Activated CD8-positive, alpha-beta T cell treated with anti-CD3 and anti-CD28 coated beads, Interleukin-2, amount 10 ng/mL, durations not matched to agents 7 days and 5 days (primary cell): ENCODE data around the gene SARDH. TPM values are rescaled to one million over a fixed set of nuclear protein-coding genes. Genes with fewer than 3 reads are reported as not detected.
"Not testable (repeated sequence)": the region's sequence is repeated elsewhere in the genome, so short reads cannot be mapped to it uniquely, and the experiment has no call there.

Experiments used
- ATAC-seq: fragments of 150-1000 bp; cut with Tn5 transposase; one replicate; pipeline ENCODE4 v1.10.0; 2021; ENCODE audit warnings: moderate library complexity
- CTCF ChIA-PET: fragments of 350-600 bp; sonication (Branson Sonifier 250); formaldehyde crosslinking; loops from one replicate; lab custom pipeline; 2021; ENCODE audit warnings: antibody characterized with exemption; lab: Charles Lee
- POLR2A ChIA-PET: fragments of 350-600 bp; sonication (Branson Sonifier 250); formaldehyde crosslinking; loops from one replicate; lab custom pipeline; 2021; ENCODE audit warnings: antibody characterized with exemption; lab: Charles Lee
- DNase-seq: peaks from one replicate; pipeline ENCODE4 v3.0.0-alpha.2; 2020
- H3K27ac Mint-ChIP-seq: one replicate; pipeline ENCODE4 v1.8.0; 2021; ENCODE audit warnings: mild to moderate bottlenecking, mixed read lengths
- H3K27me3 Mint-ChIP-seq: one replicate; pipeline ENCODE4 v1.8.0; 2021; ENCODE audit warnings: low read depth, mixed read lengths
- H3K36me3 Mint-ChIP-seq: one replicate; pipeline ENCODE4 v1.8.0; 2021; ENCODE audit warnings: low read depth, mixed read lengths
- H3K4me1 Mint-ChIP-seq: one replicate; pipeline ENCODE4 v1.8.0; 2021; ENCODE audit warnings: low read depth, mixed read lengths
- H3K4me3 Mint-ChIP-seq: one replicate; pipeline ENCODE4 v1.8.0; 2021; ENCODE audit warnings: mild to moderate bottlenecking, mixed read lengths
- H3K9me3 Mint-ChIP-seq: one replicate; pipeline ENCODE4 v1.8.0; 2022; ENCODE audit warnings: mixed read lengths; ENCODE audit not compliant: insufficient read depth
- total RNA-seq, 2 experiments: library from RNA; stranded (reverse); gene quantifications; one replicate each; pipeline ENCODE4 v1.2.3, GENCODE V29; 2021

Gene SARDH
- total RNA-seq, 2 experiments from 2014 or later, result 3.0 to 3.4 TPM

GRCh38 chr9:133682818-133683585 is 55.1 kb downstream of the SARDH start:
- CTCF ChIA-PET, result interaction anchor here (0.6 to 3.4 kb wide), 16 partner anchors 10 to 60 kb away, joined by 3 to 28 read pairs (median 4); no protein-coding TSS in a partner anchor
- Mint-ChIP-seq H3K27me3 (no peaks in the 10 kb centered on the region), H3K4me1 (peaks cover 54% of the 10 kb centered on the region), H3K36me3 (no peaks in the 10 kb centered on the region), H3K4me3 (peak overlapping the region; percentile 77), H3K27ac (peak overlapping the region; percentile 99), H3K9me3 (no peaks in the 10 kb centered on the region)
- ATAC-seq (peak; percentile 3), DNase-seq (no peak)
- POLR2A ChIA-PET, result interaction anchor here (0.6 to 6.6 kb wide), 13 partner anchors 10 to 55 kb away, joined by 3 to 71 read pairs (median 5); partner anchors contain the start of gene SARDH

GRCh38 chr9:133681658-133682306 is 56.4 kb downstream of the SARDH start:
- CTCF ChIA-PET, result no interaction called here
- H3K4me3 Mint-ChIP-seq, result no peak overlapping the region

GRCh38 chr9:133680976-133681657 is 57.0 kb downstream of the SARDH start:
- no peak for ATAC-seq
- H3K27ac Mint-ChIP-seq, result no peak overlapping the region
- no peak for DNase-seq
- POLR2A ChIA-PET, result no interaction called here
- CTCF ChIA-PET, result no interaction called here
- H3K9me3 Mint-ChIP-seq, result no peaks in the 10 kb centered on the region
- peaks cover 65% of the 10 kb centered on the region for H3K4me1 Mint-ChIP-seq
- no peaks in the 10 kb centered on the region for H3K27me3 Mint-ChIP-seq
- H3K36me3 Mint-ChIP-seq, result no peaks in the 10 kb centered on the region
- no peak overlapping the region for H3K4me3 Mint-ChIP-seq

More at GRCh38 chr9:133681658-133682306, 56.4 kb downstream of the SARDH start:
- Mint-ChIP-seq H3K27ac (peak overlapping the region; percentile 62), H3K4me1 (peaks cover 64% of the 10 kb centered on the region), H3K9me3 (no peaks in the 10 kb centered on the region), H3K36me3 (no peaks in the 10 kb centered on the region), H3K27me3 (no peaks in the 10 kb centered on the region)
- DNase-seq, result no peak
- POLR2A ChIA-PET, result no interaction called here
- no peak for ATAC-seq

- POLR2A ChIA-PET, result no interaction called here
- Mint-ChIP-seq H3K27me3 (no peaks in the 10 kb centered on the region), H3K4me1 (peaks cover 70% of the 10 kb centered on the region), H3K4me3 (no peak overlapping the region), H3K27ac (no peak overlapping the region), H3K36me3 (peaks cover under 1% of the 10 kb centered on the region), H3K9me3 (no peaks in the 10 kb centered on the region)
- DNase-seq, result no peak
- CTCF ChIA-PET, result interaction anchor here (1.4 kb wide), 1 partner anchor 21 kb away, joined by 4 read pairs; no protein-coding TSS in a partner anchor
- ATAC-seq, result no peak
Observed at GRCh38 chr9:133680250-133680975, 57.7 kb downstream of the SARDH start.

GRCh38 chr9:133679466-133680061 is 58.6 kb downstream of the SARDH start:
- ATAC-seq, result no peak
- no peak overlapping the region for H3K27ac Mint-ChIP-seq
- no peak for DNase-seq
- ChIA-PET POLR2A (interaction anchor here (0.6 to 1.1 kb wide), 2 partner anchors 21 to 384 kb away, joined by 3 read pairs; no protein-coding TSS in a partner anchor), CTCF (interaction anchor here (1.4 kb wide), 1 partner anchor 21 kb away, joined by 4 read pairs; no protein-coding TSS in a partner anchor)
- H3K36me3 Mint-ChIP-seq, result peaks cover 3% of the 10 kb centered on the region
- H3K27me3 Mint-ChIP-seq, result no peaks in the 10 kb centered on the region
- H3K4me3 Mint-ChIP-seq, result no peak overlapping the region
- H3K9me3 Mint-ChIP-seq, result no peaks in the 10 kb centered on the region
- H3K4me1 Mint-ChIP-seq, result peaks cover 64% of the 10 kb centered on the region

- ATAC-seq, result no peak
- Mint-ChIP-seq H3K27ac (peak overlapping the region; percentile 73), H3K27me3 (no peaks in the 10 kb centered on the region), H3K36me3 (peaks cover 3% of the 10 kb centered on the region), H3K4me3 (no peak overlapping the region), H3K9me3 (no peaks in the 10 kb centered on the region), H3K4me1 (peaks cover 59% of the 10 kb centered on the region)
- POLR2A ChIA-PET, result interaction anchor here (1.1 kb wide), 1 partner anchor 22 kb away, joined by 3 read pairs; no protein-coding TSS in a partner anchor
- CTCF ChIA-PET, result interaction anchor here (0.9 to 1.4 kb wide), 2 partner anchors 22 to 89 kb away, joined by 3 to 4 read pairs; no protein-coding TSS in a partner anchor
- no peak for DNase-seq
Observed at GRCh38 chr9:133679056-133679455, 59.1 kb downstream of the SARDH start.

- Mint-ChIP-seq H3K36me3 (peaks cover 3% of the 10 kb centered on the region), H3K27ac (peak overlapping the region; percentile 96)
- POLR2A ChIA-PET, result interaction anchor here (0.7 to 1.6 kb wide), 7 partner anchors 8 to 24 kb away, joined by 3 to 26 read pairs (median 3); no protein-coding TSS in a partner anchor
Observed at GRCh38 chr9:133677126-133678010, 60.8 kb downstream of the SARDH start.

GRCh38 chr9:133676450-133676849 is 61.7 kb downstream of the SARDH start:
- Mint-ChIP-seq H3K27me3 (no peaks in the 10 kb centered on the region), H3K9me3 (no peaks in the 10 kb centered on the region), H3K27ac (peak overlapping the region; percentile 96), H3K4me1 (peaks cover 38% of the 10 kb centered on the region), H3K36me3 (peaks cover 3% of the 10 kb centered on the region), H3K4me3 (no peak overlapping the region)
- ChIA-PET CTCF (interaction anchor here (0.7 to 1.8 kb wide), 5 partner anchors 19 to 66 kb away, joined by 3 to 9 read pairs (median 6); no protein-coding TSS in a partner anchor), POLR2A (interaction anchor here (0.7 to 1.6 kb wide), 7 partner anchors 9 to 25 kb away, joined by 3 to 26 read pairs (median 3); no protein-coding TSS in a partner anchor)
- ATAC-seq (no peak), DNase-seq (no peak)

More at GRCh38 chr9:133677126-133678010, 60.8 kb downstream of the SARDH start:
- no peaks in the 10 kb centered on the region for H3K9me3 Mint-ChIP-seq
- no peaks in the 10 kb centered on the region for H3K27me3 Mint-ChIP-seq
- H3K4me1 Mint-ChIP-seq, result peaks cover 44% of the 10 kb centered on the region
- ATAC-seq (peak; percentile 99), DNase-seq (peak; percentile 86)
- peak overlapping the region; percentile 12 for H3K4me3 Mint-ChIP-seq
- CTCF ChIA-PET, result interaction anchor here (0.9 to 1.8 kb wide), 5 partner anchors 20 to 67 kb away, joined by 3 to 9 read pairs (median 6); no protein-coding TSS in a partner anchor

- H3K27me3 Mint-ChIP-seq, H3K4me3 Mint-ChIP-seq, ATAC-seq, H3K36me3 Mint-ChIP-seq, H3K9me3 Mint-ChIP-seq, DNase-seq: not testable (repeated sequence)
- CTCF ChIA-PET, result interaction anchor here (0.6 to 0.7 kb wide), 2 partner anchors 19 to 28 kb away, joined by 3 read pairs; no protein-coding TSS in a partner anchor
- POLR2A ChIA-PET, result interaction anchor here (0.7 to 1.3 kb wide), 2 partner anchors 11 to 17 kb away, joined by 3 to 4 read pairs; no protein-coding TSS in a partner anchor
- Mint-ChIP-seq H3K27ac (peak overlapping the region; percentile 96), H3K4me1 (peaks cover 38% of the 10 kb centered on the region)
Observed at GRCh38 chr9:133675796-133676195, 62.4 kb downstream of the SARDH start.
